Measurements from ENCODE around the gene ST14.

DNA sequence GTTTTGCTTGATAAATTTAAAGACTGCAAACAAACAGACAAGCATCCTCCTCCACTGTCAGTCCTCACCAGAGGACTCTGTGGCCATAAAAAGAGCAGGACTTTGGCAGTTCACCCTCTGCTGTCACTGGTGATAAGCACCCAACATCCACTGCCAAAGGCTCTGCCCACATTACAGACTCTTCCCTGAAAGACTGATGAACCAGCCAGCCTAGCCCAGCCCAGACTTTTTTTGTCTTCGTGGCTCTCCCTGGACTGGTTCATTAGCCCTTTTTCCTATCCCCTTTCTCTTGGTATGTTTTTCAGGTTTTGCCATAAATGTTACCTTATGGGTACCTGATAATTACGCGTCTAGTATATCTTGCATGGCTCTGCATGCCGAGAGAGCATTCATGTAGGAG, 15.1 kb downstream of the ST14 start:
- TF ChIP-seq POLR2A (IDR thresholded peaks at IDR 0.05; ENCODE audit: low read depth, low read length) = no peak
- TF ChIP-seq, protein P1, sequence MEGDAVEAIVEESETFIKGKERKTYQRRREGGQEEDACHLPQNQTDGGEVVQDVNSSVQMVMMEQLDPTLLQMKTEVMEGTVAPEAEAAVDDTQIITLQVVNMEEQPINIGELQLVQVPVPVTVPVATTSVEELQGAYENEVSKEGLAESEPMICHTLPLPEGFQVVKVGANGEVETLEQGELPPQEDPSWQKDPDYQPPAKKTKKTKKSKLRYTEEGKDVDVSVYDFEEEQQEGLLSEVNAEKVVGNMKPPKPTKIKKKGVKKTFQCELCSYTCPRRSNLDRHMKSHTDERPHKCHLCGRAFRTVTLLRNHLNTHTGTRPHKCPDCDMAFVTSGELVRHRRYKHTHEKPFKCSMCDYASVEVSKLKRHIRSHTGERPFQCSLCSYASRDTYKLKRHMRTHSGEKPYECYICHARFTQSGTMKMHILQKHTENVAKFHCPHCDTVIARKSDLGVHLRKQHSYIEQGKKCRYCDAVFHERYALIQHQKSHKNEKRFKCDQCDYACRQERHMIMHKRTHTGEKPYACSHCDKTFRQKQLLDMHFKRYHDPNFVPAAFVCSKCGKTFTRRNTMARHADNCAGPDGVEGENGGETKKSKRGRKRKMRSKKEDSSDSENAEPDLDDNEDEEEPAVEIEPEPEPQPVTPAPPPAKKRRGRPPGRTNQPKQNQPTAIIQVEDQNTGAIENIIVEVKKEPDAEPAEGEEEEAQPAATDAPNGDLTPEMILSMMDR (IDR thresholded peaks at IDR 0.05; ENCODE audit: extremely low read depth in 1 of 2, insufficient read depth in 1 of 2, low read depth in 1 of 2, low read length in 2 of 2) = no peak
- TF ChIP-seq POLR2AphosphoS5 (IDR thresholded peaks at IDR 0.05; ENCODE audit: insufficient read depth, low read depth, low read length) = no peak
- TF ChIP-seq EZH2 (IDR thresholded peaks at IDR 0.05; ENCODE audit: borderline replicate concordance, low read depth, low read length, severe bottlenecking) = no peak
